ENCODE measurements around the gene PHLDA2.

PHLDA2 gene

GRCh38 chr11:2949920-2950319, 20.7 kb upstream of the PHLDA2 start:
- TF ChIP-seq BHLHE40 (IDR thresholded peaks at IDR 0.05; ENCODE audit: borderline replicate concordance): no peak
- no peak for TF ChIP-seq TARDBP (IDR thresholded peaks at IDR 0.05)
- POLR2A ChIA-PET: no interaction called here
- DNase-seq (ENCODE audit: extremely low spot score): no peak
- CTCF ChIA-PET: no interaction called here

GRCh38 chr11:2947744-2948143, 18.5 kb upstream of the PHLDA2 start:
- TF ChIP-seq LEF1 (IDR thresholded peaks at IDR 0.05; ENCODE audit: borderline replicate concordance): no peak
- ChIA-PET CTCF (no interaction called here), POLR2A (interaction anchor here (1.5 kb wide), 1 partner anchor 55 kb away, joined by 3 read pairs; no protein-coding TSS in a partner anchor)
- DNase-seq (ENCODE audit: extremely low spot score): no peak

- DNase-seq (ENCODE audit: extremely low spot score): no peak
- TF ChIP-seq CTBP1 (IDR thresholded peaks at IDR 0.05; ENCODE audit: borderline replicate concordance) (no peak), LEF1 (IDR thresholded peaks at IDR 0.05; ENCODE audit: borderline replicate concordance) (no peak), FOXA1 (IDR thresholded peaks at IDR 0.05) (no peak), BHLHE40 (IDR thresholded peaks at IDR 0.05; ENCODE audit: borderline replicate concordance) (no peak), SUZ12 (IDR thresholded peaks at IDR 0.05) (no peak), NFRKB (IDR thresholded peaks at IDR 0.05) (no peak), ARNT (IDR thresholded peaks at IDR 0.05) (no peak), PKNOX1 (IDR thresholded peaks at IDR 0.05) (no peak), HDGF (IDR thresholded peaks at IDR 0.05; ENCODE audit: borderline replicate concordance) (no peak), FOXK2 (IDR thresholded peaks at IDR 0.05) (no peak), L3MBTL2 (conservative IDR thresholded peaks at IDR 0.05) (no peak), FOXM1 (IDR thresholded peaks at IDR 0.05; ENCODE audit: borderline replicate concordance) (no peak), ELF4 (IDR thresholded peaks at IDR 0.05) (no peak), ZNF384 (IDR thresholded peaks at IDR 0.05) (no peak), SP1 (IDR thresholded peaks at IDR 0.05) (no peak), TARDBP (IDR thresholded peaks at IDR 0.05) (no peak)
- ChIA-PET POLR2A (interaction anchor here (1.0 kb wide), 1 partner anchor 46 kb away, joined by 4 read pairs; the partner anchor contains the start of gene NAP1L4), CTCF (no interaction called here)
Measured at GRCh38 chr11:2945757-2946287, 16.6 kb upstream of the PHLDA2 start.

- CTCF ChIA-PET: no interaction called here
- POLR2A ChIA-PET: interaction anchor here (1.0 kb wide), 1 partner anchor 47 kb away, joined by 4 read pairs; the partner anchor contains the start of gene NAP1L4
- no peak for TF ChIP-seq ARNT (IDR thresholded peaks at IDR 0.05)
- no peak for DNase-seq (ENCODE audit: extremely low spot score)
Measured at GRCh38 chr11:2945031-2945756, 16.0 kb upstream of the PHLDA2 start.

GRCh38 chr11:2944530-2944929, 15.3 kb upstream of the PHLDA2 start:
- TF ChIP-seq HDGF (IDR thresholded peaks at IDR 0.05; ENCODE audit: borderline replicate concordance) (no peak), NFRKB (IDR thresholded peaks at IDR 0.05) (no peak), ELF4 (IDR thresholded peaks at IDR 0.05) (no peak), CTBP1 (IDR thresholded peaks at IDR 0.05; ENCODE audit: borderline replicate concordance) (no peak), SP1 (IDR thresholded peaks at IDR 0.05) (no peak), LEF1 (IDR thresholded peaks at IDR 0.05; ENCODE audit: borderline replicate concordance) (no peak), BHLHE40 (IDR thresholded peaks at IDR 0.05; ENCODE audit: borderline replicate concordance) (no peak), FOXK2 (IDR thresholded peaks at IDR 0.05) (no peak), TARDBP (IDR thresholded peaks at IDR 0.05) (no peak), ARNT (IDR thresholded peaks at IDR 0.05) (no peak)
- DNase-seq (ENCODE audit: extremely low spot score): no peak
- ChIA-PET POLR2A (no interaction called here), CTCF (no interaction called here)

- DNase-seq (ENCODE audit: extremely low spot score): no peak
- ChIA-PET POLR2A (interaction anchor here (1.2 kb wide), 1 partner anchor 10 kb away, joined by 3 read pairs; no protein-coding TSS in a partner anchor), CTCF (no interaction called here)
- TF ChIP-seq PKNOX1 (IDR thresholded peaks at IDR 0.05): no peak
- TF ChIP-seq BHLHE40 (IDR thresholded peaks at IDR 0.05; ENCODE audit: borderline replicate concordance): no peak
- no peak for TF ChIP-seq CTBP1 (IDR thresholded peaks at IDR 0.05; ENCODE audit: borderline replicate concordance)
- no peak for TF ChIP-seq ELF4 (IDR thresholded peaks at IDR 0.05)
- no peak for TF ChIP-seq L3MBTL2 (conservative IDR thresholded peaks at IDR 0.05)
- TF ChIP-seq ZNF384 (IDR thresholded peaks at IDR 0.05): no peak
- no peak for TF ChIP-seq LEF1 (IDR thresholded peaks at IDR 0.05; ENCODE audit: borderline replicate concordance)
Measured at GRCh38 chr11:2943711-2944118, 14.5 kb upstream of the PHLDA2 start.

GRCh38 chr11:2942872-2943710, 13.9 kb upstream of the PHLDA2 start:
- TF ChIP-seq L3MBTL2 (conservative IDR thresholded peaks at IDR 0.05) (no peak), FOXM1 (IDR thresholded peaks at IDR 0.05; ENCODE audit: borderline replicate concordance) (no peak), SUZ12 (IDR thresholded peaks at IDR 0.05) (no peak), SP1 (IDR thresholded peaks at IDR 0.05) (no peak), ARNT (IDR thresholded peaks at IDR 0.05) (no peak)
- DNase-seq (ENCODE audit: extremely low spot score): no peak
- POLR2A ChIA-PET: interaction anchor here (0.8 to 1.2 kb wide), 2 partner anchors 9 to 14 kb away, joined by 3 read pairs; partner anchors contain the start of gene PHLDA2
- CTCF ChIA-PET: no interaction called here

All from HEK293T (cell line).